Vagina (tissue), 2 donors: ENCODE results near the gene RNF181. TPM values are rescaled to one million over a fixed set of nuclear protein-coding genes. Genes with fewer than 3 reads are reported as not detected.
"Not testable (repeated sequence)": the region's sequence is repeated elsewhere in the genome, so short reads cannot be mapped to it uniquely, and the experiment has no call there.

Experiments used
- DNase-seq, 2 donors: peaks; one replicate each; pipeline ENCODE4 v3.0.0-alpha.2; 2017; ENCODE audit errors: extremely low spot score in 2 of 2
- H3K27ac ChIP-seq: fragments of 200-600 bp; sonication (generic); one replicate; pipeline ENCODE4 v1.5.1; 2019
- H3K27me3 ChIP-seq: fragments of 200-600 bp; sonication (generic); one replicate; pipeline ENCODE4 v1.5.1; 2019
- H3K36me3 ChIP-seq, 2 donors: fragments of 200-600 bp; sonication (generic); one replicate each; pipeline ENCODE4 v1.5.1; 2017 to 2019
- H3K4me1 ChIP-seq: fragments of 200-600 bp; sonication (generic); one replicate; pipeline ENCODE4 v1.5.1; 2019
- H3K4me3 ChIP-seq, 2 donors: fragments of 200-600 bp; sonication (generic); 1 replicate in 1 of 2; 2 replicates in 1 of 2; pipeline ENCODE4 v1.5.1; 2016 to 2019
- H3K9me3 ChIP-seq: fragments of 200-600 bp; sonication (generic); one replicate; pipeline ENCODE4 v1.5.1; 2019
- CTCF ChIP-seq, 3 experiments: fragments of 450-650 bp in 2 of 3; fragments of 200-600 bp in 1 of 3; sonication (generic) in 1 of 3; IDR thresholded peaks; one replicate each; pipeline ENCODE4 v1.5.1; 2017 to 2019; ENCODE audit warnings: antibody characterized with exemption in 3 of 3, mild to moderate bottlenecking in 2 of 3, moderate library complexity in 2 of 3
- POLR2A ChIP-seq, 2 donors: fragments of 450-650 bp; IDR thresholded peaks; one replicate each; pipeline ENCODE4 v1.6.1; 2017; ENCODE audit warnings: antibody characterized with exemption in 2 of 2, mild to moderate bottlenecking in 2 of 2, moderate library complexity in 2 of 2
- POLR2AphosphoS5 ChIP-seq, 2 donors: sonication (generic); formaldehyde crosslinking; IDR thresholded peaks; one replicate each; pipeline ENCODE4 v1.9.0; 2017; ENCODE audit warnings: antibody characterized with exemption in 2 of 2, mild to moderate bottlenecking in 2 of 2, low read depth in 1 of 2; ENCODE audit not compliant: insufficient read depth in 1 of 2
- intact Hi-C: fragments of 100-400 bp; cut with DNase I; formaldehyde crosslinking; loops from one replicate; pipeline ENCODE4 v1.15.1; 2023
- total RNA-seq: library from RNA; depleted of rRNA; stranded (reverse); fragments of >200 nt; gene quantifications from one replicate; pipeline ENCODE4 v1.2.3, GENCODE V29; 2016

The RNF181 gene
- total RNA-seq, 1 donor from 2014 or later, result 107 TPM

- DNase-seq, result no peak
- TF ChIP-seq CTCF (IDR thresholded peaks at IDR 0.05) (peak in 2 of 3 experiments; percentile 25 to 56), POLR2AphosphoS5 (IDR thresholded peaks at IDR 0.05; ENCODE audit: insufficient read depth in 1 of 2, low read depth in 1 of 2) (peak in 1 of 2 donors; percentile 85), POLR2A (IDR thresholded peaks at IDR 0.05) (peak in 1 of 2 donors; percentile 77)
- H3K27ac ChIP-seq, result peak within 1 kb of the TSS; percentile 90
- peaks cover 61% of the 10 kb centered on the region for H3K4me1 ChIP-seq
- intact Hi-C loops, result loop anchor here (10.0 kb wide), 1 partner anchor 58 kb away; no protein-coding TSS in a partner anchor
- H3K4me3 ChIP-seq, result peak within 1 kb of the TSS; percentile 70 to 76
- H3K36me3 ChIP-seq, result peaks cover 0 to 17% of the 10 kb centered on the region in 2 donors
- no peaks in the 10 kb centered on the region for H3K9me3 ChIP-seq
- H3K27me3 ChIP-seq, result no peaks in the 10 kb centered on the region
Observed at GRCh38 chr2:85602476-85603234, 7.1 kb downstream of the RNF181 start, which contains the start of gene TMEM150A. TMEM150A (minus strand) TSS chr2:85602698; CDS start chr2:85601948, 750 bp downstream.

- intact Hi-C loops, result loop anchor here (10.0 kb wide), 1 partner anchor 59 kb away; no protein-coding TSS in a partner anchor
- H3K27ac ChIP-seq, result peak overlapping the region; percentile 90
- peaks cover 0 to 13% of the 10 kb centered on the region in 2 donors for H3K36me3 ChIP-seq
- H3K27me3 ChIP-seq, H3K9me3 ChIP-seq, DNase-seq: not testable (repeated sequence)
- H3K4me1 ChIP-seq, result peaks cover 73% of the 10 kb centered on the region
- H3K4me3 ChIP-seq, result peak overlapping the region; percentile 70 to 76
Observed at GRCh38 chr2:85604133-85604444, 8.5 kb downstream of the RNF181 start.

GRCh38 chr2:85604568-85605339, 9.2 kb downstream of the RNF181 start:
- DNase-seq, result no peak
- Histone ChIP-seq H3K27me3 (no peaks in the 10 kb centered on the region), H3K9me3 (no peaks in the 10 kb centered on the region), H3K36me3 (peaks cover 0 to 18% of the 10 kb centered on the region in 2 donors), H3K4me1 (peaks cover 77% of the 10 kb centered on the region), H3K4me3 (peak overlapping the region in 1 of 2 donors; percentile 76), H3K27ac (peak overlapping the region; percentile 90)
- TF ChIP-seq POLR2AphosphoS5 (IDR thresholded peaks at IDR 0.05; ENCODE audit: insufficient read depth in 1 of 2, low read depth in 1 of 2) (no peak), CTCF (IDR thresholded peaks at IDR 0.05) (no peak), POLR2A (IDR thresholded peaks at IDR 0.05) (no peak)
- intact Hi-C loops, result loop anchor here (10.0 kb wide), 1 partner anchor 60 kb away; no protein-coding TSS in a partner anchor

GRCh38 chr2:85605406-85606115, 10.0 kb downstream of the RNF181 start:
- intact Hi-C loops, result loop anchor here (10.0 kb wide), 1 partner anchor 61 kb away; no protein-coding TSS in a partner anchor
- no peak for DNase-seq
- H3K27ac ChIP-seq, result no peak overlapping the region
- no peaks in the 10 kb centered on the region for H3K27me3 ChIP-seq
- no peak overlapping the region for H3K4me3 ChIP-seq
- no peak for TF ChIP-seq POLR2A (IDR thresholded peaks at IDR 0.05)
- no peak for TF ChIP-seq POLR2AphosphoS5 (IDR thresholded peaks at IDR 0.05; ENCODE audit: insufficient read depth in 1 of 2, low read depth in 1 of 2)
- TF ChIP-seq CTCF (IDR thresholded peaks at IDR 0.05), result no peak
- peaks cover 0 to 11% of the 10 kb centered on the region in 2 donors for H3K36me3 ChIP-seq
- H3K4me1 ChIP-seq, result peaks cover 84% of the 10 kb centered on the region
- no peaks in the 10 kb centered on the region for H3K9me3 ChIP-seq

GRCh38 chr2:85606116-85606455, 10.5 kb downstream of the RNF181 start:
- Histone ChIP-seq H3K9me3 (no peaks in the 10 kb centered on the region), H3K4me1 (peaks cover 84% of the 10 kb centered on the region), H3K27me3 (no peaks in the 10 kb centered on the region), H3K4me3 (no peak overlapping the region), H3K36me3 (peaks cover 0 to 11% of the 10 kb centered on the region in 2 donors), H3K27ac (no peak overlapping the region)
- DNase-seq, result no peak
- no peak for TF ChIP-seq CTCF (IDR thresholded peaks at IDR 0.05)
- no peak for TF ChIP-seq POLR2AphosphoS5 (IDR thresholded peaks at IDR 0.05; ENCODE audit: insufficient read depth in 1 of 2, low read depth in 1 of 2)
- no peak for TF ChIP-seq POLR2A (IDR thresholded peaks at IDR 0.05)
- intact Hi-C loops, result loop anchor here (10.0 kb wide), 1 partner anchor 61 kb away; no protein-coding TSS in a partner anchor
